GM19452 (cell line): ENCODE results near the gene MN1.

ENCODE experiments used
- ATAC-seq: cut with Tn5 transposase; IDR thresholded peaks from one replicate; pipeline ENCODE4 v1.9.1; 2021; ENCODE audit not compliant: unreplicated experiment

MN1 gene

DNA sequence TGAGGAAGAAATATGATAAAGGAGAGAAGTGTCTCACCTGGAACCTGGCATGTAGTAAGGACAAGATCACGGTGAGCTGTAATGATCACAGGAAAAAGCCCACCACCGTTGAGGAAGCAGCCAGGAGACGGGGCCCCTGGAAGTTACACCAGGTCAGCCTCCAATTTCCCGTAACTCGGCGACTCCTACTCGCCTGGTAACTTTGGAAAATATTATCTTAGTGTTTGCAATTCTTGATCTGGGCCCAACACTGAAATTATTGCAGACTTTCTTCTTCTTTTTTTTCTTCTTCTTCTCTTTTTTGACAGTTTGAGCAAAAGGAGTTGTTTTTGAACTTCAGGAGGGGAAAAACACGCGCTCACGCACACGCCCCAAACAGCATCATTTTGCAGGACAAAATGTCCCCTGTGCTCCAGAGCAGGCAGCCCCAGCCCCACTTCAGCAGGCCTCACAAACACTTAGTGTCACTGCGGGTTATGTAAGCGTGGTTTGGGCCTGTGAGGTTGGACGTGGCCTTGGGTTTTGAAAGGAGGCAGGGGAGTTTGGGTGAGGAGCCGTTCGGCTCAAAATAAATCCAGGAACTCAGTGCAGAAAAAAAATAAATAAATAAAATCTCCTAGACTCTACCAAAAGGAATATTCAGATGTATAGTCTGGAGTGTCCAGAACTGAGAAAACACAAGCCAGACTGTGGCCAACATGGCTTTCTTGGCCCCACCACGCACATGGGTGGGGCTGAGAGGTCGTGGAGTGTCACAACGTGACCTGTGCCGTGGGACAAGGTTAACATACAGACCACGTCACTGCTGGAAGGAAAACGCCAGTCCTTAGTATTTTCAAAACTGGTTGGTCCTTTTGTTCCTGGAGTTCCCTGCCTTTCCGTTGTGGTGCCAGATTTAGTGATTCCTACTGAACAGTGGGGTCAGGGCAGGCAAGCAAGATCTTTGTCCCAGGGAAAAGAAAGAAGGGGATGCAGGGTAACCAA lies 26.3 kb upstream of the MN1 start:
- no peak for ATAC-seq

GRCh38 chr22:27825174-27825573 lies 23.6 kb upstream of the MN1 start:
- ATAC-seq: no peak

DNA sequence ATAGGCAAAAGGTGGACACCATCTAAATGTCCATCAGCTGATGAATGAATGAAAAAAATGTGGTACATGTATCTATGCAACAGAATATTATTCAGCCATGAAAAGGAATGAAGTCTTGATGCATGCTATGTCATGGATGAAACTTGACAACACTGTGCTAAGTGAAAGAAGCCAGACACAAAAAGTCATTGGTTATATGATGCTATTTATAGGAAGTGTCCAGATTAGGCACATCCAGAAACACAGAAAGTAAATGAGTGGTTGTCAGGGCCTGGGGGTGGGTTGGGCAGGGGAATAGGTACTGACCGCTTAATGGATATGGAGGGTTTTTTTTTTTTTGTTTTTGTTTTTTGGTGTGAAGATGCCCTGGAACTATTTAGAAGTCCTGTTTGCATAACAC lies 21.7 kb upstream of the MN1 start:
- no peak for ATAC-seq

DNA sequence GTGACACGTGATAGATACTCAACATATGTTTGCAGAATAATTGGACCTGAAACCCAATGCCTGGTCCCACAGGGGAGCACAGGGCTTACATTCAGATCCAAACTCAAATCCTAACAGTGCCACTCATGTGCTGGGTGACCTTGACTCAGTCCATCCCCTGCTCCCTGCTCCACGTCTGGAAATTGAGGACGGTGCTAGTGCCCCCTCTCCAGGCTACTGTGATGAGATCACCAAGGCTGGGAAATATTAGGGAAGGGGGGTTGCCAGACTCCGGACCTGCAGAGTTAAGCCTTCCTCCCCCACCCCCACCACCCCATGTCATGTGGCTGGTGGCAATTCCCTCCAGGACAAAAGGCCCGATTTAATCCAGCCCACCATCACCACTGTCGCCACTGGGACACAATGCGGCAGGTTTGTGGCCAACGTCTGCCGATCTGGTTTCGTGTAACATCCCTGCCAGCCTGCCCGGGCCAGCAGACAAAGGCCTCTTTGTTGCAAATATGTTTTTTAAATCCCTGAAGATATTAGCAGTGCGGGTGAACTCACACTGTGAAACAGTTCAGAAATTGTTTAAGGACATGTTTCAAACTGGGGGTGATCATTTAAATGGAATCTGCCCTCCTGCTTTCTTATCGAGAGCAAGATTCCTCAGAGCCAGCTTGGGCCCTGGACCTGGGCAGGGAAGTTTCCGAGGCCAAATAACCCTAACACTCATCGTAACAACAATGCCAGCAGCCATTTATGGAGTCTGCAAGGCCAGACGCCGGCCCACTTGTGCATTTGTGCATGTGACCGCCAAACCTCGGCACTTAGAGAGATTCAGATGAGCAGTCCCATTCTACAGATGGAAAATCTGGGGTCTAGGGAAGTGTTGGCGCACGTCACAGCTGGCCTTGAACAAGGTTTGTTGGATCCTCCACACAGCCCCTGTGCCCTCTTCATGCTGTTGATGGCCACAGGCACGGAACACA lies 19.6 kb upstream of the MN1 start:
- ATAC-seq: no peak

DNA sequence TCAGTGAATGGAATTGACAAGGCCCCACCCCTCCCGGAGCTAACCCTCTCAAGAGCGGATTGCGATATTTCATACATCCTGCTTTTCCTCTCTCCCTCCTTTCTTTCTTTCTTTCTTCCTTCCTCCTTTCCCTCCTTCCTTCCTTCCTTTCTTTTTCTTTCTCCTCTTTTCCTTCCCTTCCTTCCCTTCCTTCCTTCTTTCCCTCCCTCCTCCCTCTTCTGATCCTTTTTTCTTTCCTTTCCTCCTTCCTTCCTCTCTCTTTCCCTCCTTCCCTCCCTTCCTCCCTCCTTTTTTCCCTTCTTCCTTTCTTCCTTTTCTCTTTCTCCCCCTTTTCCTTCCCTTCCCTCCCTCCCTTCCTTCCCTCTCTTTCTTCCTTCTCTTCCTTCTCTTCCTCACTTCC lies 15.0 kb upstream of the MN1 start:
- no peak for ATAC-seq

DNA sequence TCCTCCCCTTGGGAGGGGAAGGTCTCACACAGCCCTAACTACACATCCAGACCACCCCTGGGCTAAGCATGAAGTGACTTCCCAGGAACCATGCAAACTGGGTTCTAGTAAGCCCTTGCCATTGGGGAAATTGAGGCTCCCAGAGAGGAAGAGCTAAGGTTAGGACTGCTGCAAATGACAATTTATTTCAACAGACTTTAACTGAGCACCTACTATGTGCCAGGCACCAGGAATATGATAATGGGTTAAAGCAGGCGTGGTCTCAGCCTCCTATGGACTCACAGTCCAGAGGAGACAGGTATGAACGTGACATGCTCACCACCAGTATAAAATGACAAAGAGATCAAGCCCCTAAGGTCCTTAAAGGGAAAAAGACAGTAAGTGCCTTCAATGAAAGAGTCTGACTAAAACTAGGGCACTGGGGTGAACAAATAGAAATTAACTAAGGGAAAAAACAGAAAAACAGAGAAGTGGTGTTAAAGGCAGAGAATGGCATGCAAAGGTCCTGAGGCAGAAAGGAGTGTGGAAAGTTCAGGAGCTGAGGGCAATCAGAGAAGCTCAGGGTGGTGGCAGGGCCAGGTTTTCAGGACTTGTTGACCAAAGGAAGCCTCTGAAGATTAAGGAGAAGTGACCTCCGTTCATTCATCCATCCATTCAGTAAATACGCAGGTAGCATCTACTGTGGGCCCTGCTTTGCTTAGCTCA lies 14.4 kb upstream of the MN1 start:
- no peak for ATAC-seq

DNA sequence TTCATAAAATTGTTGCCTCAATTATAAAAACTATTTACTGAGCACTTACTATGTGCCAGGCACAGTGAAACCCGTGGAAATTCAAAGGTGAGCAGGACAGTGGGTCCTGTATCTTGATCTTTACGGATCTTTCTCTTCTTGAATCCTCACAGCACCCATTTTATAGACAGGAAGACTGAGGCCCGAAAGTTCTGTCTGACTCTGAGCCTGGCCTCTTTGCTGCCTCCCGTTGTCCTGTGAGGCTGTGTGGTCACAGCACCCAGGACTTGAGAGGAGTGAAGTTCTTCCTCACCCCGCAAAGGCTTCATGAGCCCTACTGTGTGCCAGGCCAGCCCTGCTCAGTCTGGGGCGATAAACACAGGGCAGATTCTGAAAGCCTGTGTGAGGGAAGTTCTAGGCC lies 13.4 kb upstream of the MN1 start:
- no peak for ATAC-seq

- no peak for ATAC-seq
These were observed 10.2 kb upstream of the MN1 start for GRCh38 chr22:27811778-27812177.

DNA sequence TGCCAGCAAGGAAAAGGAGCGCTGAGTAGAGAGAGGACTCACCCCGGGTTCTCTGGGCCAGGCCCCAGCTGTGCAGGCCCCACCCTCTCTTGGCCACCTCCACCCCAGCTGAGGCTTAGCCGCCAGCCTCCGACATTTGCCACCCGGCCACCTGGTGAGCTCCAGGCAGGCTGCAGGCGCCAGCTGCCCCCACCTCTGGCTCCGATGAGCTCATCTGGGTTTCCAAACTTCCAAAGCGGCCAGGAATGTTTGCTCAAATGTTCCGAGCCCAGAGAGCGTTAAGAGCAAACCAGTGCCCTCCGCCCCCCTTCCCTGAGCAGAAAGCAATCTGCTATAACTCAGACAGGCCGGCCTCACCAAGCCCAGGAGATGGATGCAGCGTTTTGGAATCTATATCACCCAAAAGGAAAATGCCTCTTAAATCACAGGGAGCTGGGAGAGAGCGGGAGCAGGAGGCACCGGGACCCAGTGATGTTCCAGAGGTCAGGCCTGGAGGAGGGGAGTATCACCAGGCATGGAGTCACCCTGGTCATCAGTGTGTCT lies 9.1 kb upstream of the MN1 start:
- no peak for ATAC-seq

DNA sequence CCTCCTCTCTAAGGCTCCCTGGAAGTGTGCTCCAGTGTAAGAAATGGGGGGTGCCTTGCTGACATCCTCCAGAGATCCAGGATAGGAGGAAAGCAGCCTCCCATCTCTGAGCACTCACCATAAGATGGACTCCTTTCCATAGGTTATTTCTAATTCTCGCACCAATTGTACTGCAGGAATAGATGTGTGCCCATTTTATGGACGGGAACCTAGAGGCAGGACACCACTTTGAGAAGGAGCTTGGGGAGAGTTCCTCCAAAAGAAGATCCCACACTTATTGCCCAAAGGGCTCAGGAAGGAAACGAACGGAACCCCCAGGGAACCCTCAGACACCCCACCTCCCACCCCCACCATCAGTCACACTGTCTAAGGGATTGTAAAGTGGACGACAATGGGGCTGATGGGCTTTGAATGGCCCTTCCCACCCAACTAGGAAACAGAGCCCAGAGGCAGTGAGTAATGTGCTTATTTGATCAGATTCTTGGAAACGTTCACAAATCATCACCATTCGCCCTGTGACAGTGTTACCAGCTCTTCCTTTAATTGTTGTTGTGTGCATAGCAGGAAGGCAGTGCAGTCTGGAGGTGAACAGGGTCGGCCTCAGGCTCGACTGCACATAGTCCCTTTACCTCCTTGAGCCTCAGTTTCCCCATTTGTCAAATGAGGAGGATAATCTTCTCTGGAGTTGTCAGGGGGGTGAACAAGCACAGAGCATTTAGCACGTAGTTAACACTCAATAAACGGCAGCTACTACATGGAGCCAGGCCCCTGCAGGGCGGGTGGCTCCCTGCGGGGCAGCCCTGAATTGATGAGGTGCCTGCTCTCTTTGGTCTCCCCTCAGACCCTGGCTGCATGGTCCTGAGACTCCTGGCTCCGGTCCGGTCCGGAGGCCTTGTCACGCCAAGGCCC lies 8.4 kb upstream of the MN1 start:
- no peak for ATAC-seq

DNA sequence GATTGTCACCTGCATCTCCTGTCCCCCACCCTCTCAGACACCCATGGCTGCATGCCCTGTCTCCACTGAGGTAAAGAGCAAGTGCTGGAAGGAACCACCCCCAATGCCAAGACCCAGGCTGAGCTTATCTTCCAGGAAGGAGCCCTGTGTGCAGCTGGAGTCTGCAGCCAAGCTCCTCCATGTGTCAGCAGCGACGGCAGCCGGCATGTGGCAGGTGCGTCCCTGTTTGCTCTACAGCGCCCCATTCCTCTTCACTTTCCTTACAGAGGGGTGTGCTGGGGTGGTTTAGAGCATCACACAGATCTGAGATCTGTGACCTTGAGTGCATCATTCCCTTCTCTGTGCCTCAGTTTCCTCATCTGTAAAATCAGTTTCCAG lies 7.7 kb upstream of the MN1 start:
- ATAC-seq: no peak

DNA sequence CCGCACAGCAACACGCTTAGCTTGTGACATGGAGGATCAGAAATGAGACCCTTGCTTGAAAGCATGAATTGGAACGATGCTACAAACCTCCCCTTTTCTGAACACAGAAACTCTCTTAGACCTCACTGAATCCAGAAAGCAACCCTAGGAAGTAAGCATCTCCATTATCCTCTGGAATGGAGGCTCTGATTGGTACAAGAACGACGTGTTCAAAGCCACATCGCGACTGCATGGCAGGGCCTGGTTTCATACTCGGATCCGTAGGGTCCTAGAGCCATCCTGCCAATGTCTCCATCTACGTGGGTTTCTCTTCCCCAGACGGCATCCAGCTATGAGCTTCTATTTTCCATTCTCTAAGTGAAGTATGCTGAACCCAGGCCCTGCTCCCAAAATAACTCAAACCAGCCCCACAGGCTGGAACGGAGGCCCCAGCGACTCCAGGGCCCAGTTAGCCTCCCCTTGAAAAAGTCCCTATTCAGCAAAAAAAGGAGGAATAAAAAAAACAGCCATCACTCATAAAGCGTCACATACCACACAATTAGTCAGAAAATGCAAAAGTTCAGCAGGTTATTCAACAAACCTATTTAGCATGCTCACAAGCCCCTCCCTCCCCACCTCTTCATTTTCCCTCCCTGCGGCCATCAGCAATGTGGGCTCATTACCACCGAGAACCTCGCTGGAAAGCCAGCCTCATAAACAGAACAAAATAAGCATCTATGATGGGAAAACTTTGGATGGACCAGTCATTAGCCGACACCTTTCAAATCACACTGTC lies 7.1 kb upstream of the MN1 start:
- ATAC-seq: no peak

DNA sequence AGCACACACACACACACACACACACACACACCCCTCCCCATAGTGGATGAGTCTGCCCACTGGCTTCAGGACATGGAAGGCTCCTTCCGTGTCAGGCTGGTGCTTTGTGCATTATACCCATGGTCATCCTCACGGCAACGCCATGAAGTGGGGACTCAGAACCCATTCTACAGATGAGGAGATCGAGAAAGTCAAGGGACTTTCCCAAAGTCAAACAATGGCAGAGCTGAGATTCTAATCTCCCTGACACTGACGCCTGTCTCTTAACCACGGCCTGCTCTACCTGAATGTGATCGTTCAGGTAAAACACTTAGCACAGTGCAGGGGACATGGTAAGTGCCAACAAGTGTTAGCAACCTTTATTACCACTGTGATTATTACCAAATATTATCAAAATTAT lies 4.3 kb upstream of the MN1 start:
- ATAC-seq: no peak

- ATAC-seq: no peak
These were observed 3.1 kb upstream of the MN1 start for GRCh38 chr22:27804470-27805297.

DNA sequence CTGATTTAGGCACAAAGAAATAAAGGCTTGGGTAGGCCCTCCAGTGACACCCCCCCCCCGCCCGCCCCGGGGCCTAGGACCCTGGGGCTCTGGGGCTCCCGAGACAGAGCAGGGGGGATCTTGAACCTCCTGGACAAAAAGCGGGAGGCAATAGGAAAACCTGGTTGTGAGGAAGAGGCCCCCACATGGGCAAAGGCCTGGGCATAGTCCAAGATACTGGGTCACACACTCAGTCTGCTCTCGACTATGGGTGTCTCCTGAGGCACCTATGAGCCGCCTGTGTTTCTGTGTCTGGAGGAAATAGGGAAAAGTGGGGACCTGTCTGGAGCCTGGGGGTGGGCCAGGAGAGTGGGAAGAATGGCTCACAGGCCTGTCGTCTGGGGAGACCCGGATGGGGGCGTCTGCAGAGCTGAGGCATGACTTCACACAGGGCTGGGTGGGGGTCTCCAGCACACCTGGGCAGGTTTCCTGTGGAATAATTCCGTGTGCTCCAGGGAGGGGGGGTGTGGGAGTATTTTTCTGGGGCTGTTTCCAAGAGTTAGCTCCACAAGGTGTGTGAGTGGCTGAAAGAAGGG lies 2.4 kb upstream of the MN1 start:
- no peak for ATAC-seq

DNA sequence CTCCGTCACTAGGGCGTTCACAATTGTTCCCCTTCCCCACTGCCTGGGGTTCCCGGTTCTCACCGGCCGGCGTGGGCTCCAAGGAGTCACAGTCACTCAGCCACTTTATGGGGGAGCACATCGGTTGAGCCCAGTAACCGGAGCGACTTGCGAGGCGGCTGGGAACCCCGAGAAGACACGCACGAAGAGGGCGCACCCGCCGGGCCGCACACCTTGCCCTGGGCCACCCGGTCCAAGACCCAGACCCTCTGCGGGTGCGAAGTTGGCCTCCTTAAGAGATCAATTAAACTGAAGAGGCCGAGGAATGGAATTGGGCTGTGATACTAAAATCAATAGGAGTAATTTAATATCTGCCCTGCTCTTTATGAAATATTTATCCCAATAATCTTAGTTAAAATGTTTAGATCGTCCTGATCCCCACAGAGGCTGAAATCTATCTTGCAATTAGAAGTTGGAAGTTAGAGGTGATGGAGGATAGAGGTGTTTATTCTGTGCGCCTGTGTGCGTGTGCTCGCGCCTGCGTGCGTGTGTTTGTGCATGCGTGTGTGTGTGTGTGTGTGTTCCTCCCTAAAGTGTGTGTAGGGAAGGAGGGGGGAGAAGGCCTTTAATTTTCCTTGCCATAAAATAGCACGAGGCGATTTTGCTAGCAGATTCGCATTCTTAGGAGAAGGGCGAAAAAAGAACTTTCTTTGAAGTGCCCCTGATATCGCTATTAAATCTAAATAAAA lies 954 bp upstream of the MN1 start:
- no peak for ATAC-seq

GRCh38 chr22:27801202-27801615 lies 347 bp downstream of the MN1 start:
- no peak for ATAC-seq
